WTC11 (cell line): Measurements from ENCODE around the gene DTNBP1. TPM values are rescaled to one million over a fixed set of nuclear protein-coding genes. Genes with fewer than 3 reads are reported as not detected.
A peak's percentile ranks its signal among the peaks of the same experiment; 100 is the strongest.

Experiments used
- ATAC-seq: fragments of 200-7000 bp; cut with Tn5 transposase; 2 replicates; pipeline ENCODE4 v1.10.0; 2021; ENCODE audit warnings: mild to moderate bottlenecking, moderate library complexity
- CTCF ChIA-PET: fragments of 300-600 bp; sonication (Branson Sonifier 250); formaldehyde crosslinking; loops from one replicate; lab custom pipeline; 2021; ENCODE audit warnings: antibody characterized with exemption; lab: Charles Lee
- POLR2A ChIA-PET: fragments of 350-600 bp; sonication (Branson Sonifier 250); formaldehyde crosslinking; loops from one replicate; lab custom pipeline; 2021; ENCODE audit warnings: antibody characterized with exemption; lab: Charles Lee
- DNase-seq: peaks from one replicate; pipeline ENCODE4 v3.0.0; 2021; ENCODE audit warnings: low spot score
- H3K27ac Mint-ChIP-seq: 2 replicates; pipeline ENCODE4 v1.8.0; 2021; ENCODE audit warnings: mixed read lengths
- H3K27me3 Mint-ChIP-seq: 2 replicates; pipeline ENCODE4 v1.8.0; 2021; ENCODE audit warnings: low read depth, mild to moderate bottlenecking, moderate library complexity, mixed read lengths
- H3K36me3 Mint-ChIP-seq: 2 replicates; pipeline ENCODE4 v1.8.0; 2021; ENCODE audit warnings: mixed read lengths
- H3K4me1 Mint-ChIP-seq: 2 replicates; pipeline ENCODE4 v1.8.0; 2022; ENCODE audit warnings: mixed read lengths
- H3K4me3 Mint-ChIP-seq: 2 replicates; pipeline ENCODE4 v1.8.0; 2021; ENCODE audit warnings: mild to moderate bottlenecking, moderate library complexity, mixed read lengths
- H3K9me3 Mint-ChIP-seq: 2 replicates; pipeline ENCODE4 v1.8.0; 2021; ENCODE audit warnings: mixed read lengths
- ARID4B ChIP-seq: sonication (generic); formaldehyde crosslinking; IDR thresholded peaks from 2 replicates; pipeline ENCODE4 v1.8.0; 2023; ENCODE audit warnings: missing genetic modification reagents, mild to moderate bottlenecking, borderline replicate concordance
- ATF1 ChIP-seq: sonication (generic); formaldehyde crosslinking; IDR thresholded peaks from 2 replicates; pipeline ENCODE4 v1.8.1; 2023; ENCODE audit warnings: mild to moderate bottlenecking, moderate library complexity, missing genetic modification reagents
- E2F4 ChIP-seq: sonication (generic); formaldehyde crosslinking; IDR thresholded peaks from 2 replicates; pipeline ENCODE4 v1.8.1; 2022; ENCODE audit warnings: low read depth, mild to moderate bottlenecking, moderate library complexity, missing genetic modification reagents, borderline replicate concordance
- ETV6 ChIP-seq: sonication (generic); formaldehyde crosslinking; IDR thresholded peaks from 2 replicates; pipeline ENCODE4 v1.8.1; 2022; ENCODE audit warnings: mild to moderate bottlenecking, missing genetic modification reagents
- NFATC4 ChIP-seq: fragments of 250-450 bp; sonication (Bioruptor Pico); IDR thresholded peaks from 2 replicates; pipeline ENCODE4 v1.9.0; 2021; ENCODE audit warnings: mild to moderate bottlenecking
- NR1H2 ChIP-seq: sonication (generic); formaldehyde crosslinking; IDR thresholded peaks from 2 replicates; pipeline ENCODE4 v1.9.0; 2021; ENCODE audit warnings: mild to moderate bottlenecking, moderate library complexity, missing genetic modification reagents
- NR2C2 ChIP-seq: sonication (generic); formaldehyde crosslinking; IDR thresholded peaks from 2 replicates; pipeline ENCODE4 v1.8.0; 2022; ENCODE audit warnings: mild to moderate bottlenecking, missing genetic modification reagents
- OVOL2 ChIP-seq: fragments of 250-450 bp; sonication (Bioruptor Pico); IDR thresholded peaks from 2 replicates; pipeline ENCODE4 v1.9.0; 2021; ENCODE audit warnings: mild to moderate bottlenecking, borderline replicate concordance
- RELA ChIP-seq: sonication (generic); formaldehyde crosslinking; IDR thresholded peaks from 2 replicates; pipeline ENCODE4 v1.8.1; 2022; ENCODE audit warnings: missing genetic modification reagents, mild to moderate bottlenecking, borderline replicate concordance
- SMAD3 ChIP-seq: sonication (generic); formaldehyde crosslinking; IDR thresholded peaks from 2 replicates; pipeline ENCODE4 v1.8.0; 2022; ENCODE audit warnings: missing genetic modification reagents, mild to moderate bottlenecking, borderline replicate concordance
- ZBTB43 ChIP-seq: sonication (generic); formaldehyde crosslinking; IDR thresholded peaks from 2 replicates; pipeline ENCODE4 v1.8.1; 2023; ENCODE audit warnings: mild to moderate bottlenecking, missing genetic modification reagents
- ZNF317 ChIP-seq: sonication (generic); formaldehyde crosslinking; IDR thresholded peaks from 2 replicates; pipeline ENCODE4 v1.8.1; 2023; ENCODE audit warnings: low read depth, mild to moderate bottlenecking, moderate library complexity, missing genetic modification reagents, borderline replicate concordance
- total RNA-seq: library from RNA; stranded (reverse); gene quantifications from 3 replicates; pipeline ENCODE4 v1.2.3, GENCODE V29; 2021

DTNBP1 gene
- total RNA-seq, 1 experiment from 2014 or later, result 15.1 TPM

- Mint-ChIP-seq H3K4me1 (peaks cover 33% of the 10 kb centered on the region), H3K4me3 (no peak overlapping the region), H3K36me3 (peaks cover 84% of the 10 kb centered on the region), H3K9me3 (peaks cover 43% of the 10 kb centered on the region), H3K27me3 (no peaks in the 10 kb centered on the region; the same call in 1 of the 2 replicates), H3K27ac (peak overlapping the region; percentile 44; the same call in 1 of the 2 replicates)
- ChIA-PET CTCF (interaction anchor here (1.8 kb wide), 1 partner anchor 98 kb away, joined by 6 read pairs; no protein-coding TSS in a partner anchor), POLR2A (no interaction called here)
- no peak for DNase-seq
- TF ChIP-seq ETV6 (CRISPR knock-in tag), result no peak
- no peak for TF ChIP-seq ATF1
- no peak for TF ChIP-seq NR1H2 (CRISPR knock-in tag)
- TF ChIP-seq E2F4 (CRISPR knock-in tag), result no peak
- no peak for TF ChIP-seq ZBTB43 (CRISPR knock-in tag)
- no peak for TF ChIP-seq ZNF317 (CRISPR knock-in tag)
- 0 out of 2 replicates have a peak, but pooled peaks have one; percentile 31 for TF ChIP-seq NR2C2 (CRISPR knock-in tag)
- no peak for TF ChIP-seq NFATC4 (CRISPR knock-in tag)
- TF ChIP-seq ARID4B (CRISPR knock-in tag), result 0 out of 2 replicates have a peak, but pooled peaks have one; percentile 26
- no peak for TF ChIP-seq RELA (CRISPR knock-in tag)
- ATAC-seq, result peak; percentile 4; the same call in 1 of the 2 replicates
Measured at GRCh38 chr6:15524861-15525401, 137.9 kb downstream of the DTNBP1 start.

GRCh38 chr6:15523679-15524630 is 138.9 kb downstream of the DTNBP1 start:
- H3K27ac Mint-ChIP-seq, result peak overlapping the region; percentile 38
- TF ChIP-seq OVOL2 (CRISPR knock-in tag) (no peak), SMAD3 (CRISPR knock-in tag) (0 out of 2 replicates have a peak, but pooled peaks have one; percentile 18)
- H3K36me3 Mint-ChIP-seq, result peaks cover 88% of the 10 kb centered on the region
- ChIA-PET CTCF (interaction anchor here (0.6 to 1.8 kb wide), 2 partner anchors 99 to 292 kb away, joined by 3 to 6 read pairs; no protein-coding TSS in a partner anchor), POLR2A (interaction anchor here (0.6 to 1.6 kb wide), 2 partner anchors 11 to 137 kb away, joined by 3 read pairs; no protein-coding TSS in a partner anchor)
- no peaks in the 10 kb centered on the region; the same call in 1 of the 2 replicates for H3K27me3 Mint-ChIP-seq
- no peak for DNase-seq
- H3K4me3 Mint-ChIP-seq, result no peak overlapping the region
- H3K4me1 Mint-ChIP-seq, result peaks cover 35% of the 10 kb centered on the region
- peaks cover 43% of the 10 kb centered on the region for H3K9me3 Mint-ChIP-seq
- ATAC-seq, result peak; percentile 8; the same call in 1 of the 2 replicates
